IMR-90 (cell line): ENCODE data around the gene ZNHIT1. TPM values are rescaled to one million over a fixed set of nuclear protein-coding genes. Genes with fewer than 3 reads are reported as not detected.
A peak's percentile ranks its signal among the peaks of the same experiment; 100 is the strongest.

Experiments used
- ATAC-seq: fragments of 200-7000 bp; cut with Tn5 transposase; 2 replicates; pipeline ENCODE4 v1.9.1; 2020; ENCODE audit warnings: low read depth, mild to moderate bottlenecking, moderate library complexity
- BruUV-seq: library from RNA; stranded (reverse); fragments of 400-500 nt; replicated peaks from 2 replicates; lab custom pipeline; 2021; lab: Mats Ljungman, UMichigan
- CTCF ChIA-PET: fragments of 300-600 bp; formaldehyde crosslinking; extraction: SDS; loops from one replicate; lab custom pipeline; 2021; ENCODE audit warnings: antibody characterized with exemption; lab: Yijun Ruan, JAX
- POLR2A ChIA-PET: fragments of 300-600 bp; sonication (Branson Sonifier 250); formaldehyde crosslinking; loops from one replicate; lab custom pipeline; 2022; ENCODE audit warnings: antibody characterized with exemption; ENCODE audit not compliant: unreplicated experiment; lab: Charles Lee
- DNase-seq: peaks from one replicate; pipeline ENCODE4 v3.0.0; 2013
- H2AFZ ChIP-seq: replicated peaks from 2 replicates; pipeline ENCODE3; 2013; ENCODE audit warnings: low read length, mild to moderate bottlenecking; ENCODE audit not compliant: poor library complexity
- H2AK5ac ChIP-seq: 2 replicates; pipeline ENCODE4 v1.6.1; 2013; ENCODE audit warnings: low read depth, low read length, inconsistent platforms
- H2AK9ac ChIP-seq: replicated peaks from 2 replicates; pipeline ENCODE3; 2013; ENCODE audit warnings: mild to moderate bottlenecking, low read depth, low read length, moderate library complexity; ENCODE audit not compliant: poor library complexity
- H2BK120ac ChIP-seq: 2 replicates; pipeline ENCODE4 v1.6.1; 2013; ENCODE audit warnings: low read depth, low read length, inconsistent platforms
- H2BK15ac ChIP-seq: 3 replicates; pipeline ENCODE4 v1.6.1; 2013; ENCODE audit warnings: low read depth, low read length, inconsistent platforms
- H2BK20ac ChIP-seq: 2 replicates; pipeline ENCODE4 v1.6.1; 2013; ENCODE audit warnings: low read depth, mild to moderate bottlenecking, inconsistent platforms, low read length, moderate library complexity
- H2BK5ac ChIP-seq: 2 replicates; pipeline ENCODE4 v1.6.1; 2013; ENCODE audit warnings: mild to moderate bottlenecking, low read depth, low read length, inconsistent platforms; ENCODE audit not compliant: poor library complexity, severe bottlenecking
- H3K14ac ChIP-seq: replicated peaks from 2 replicates; pipeline ENCODE4 v1.6.1; 2013; ENCODE audit warnings: low read depth, low read length, inconsistent platforms
- H3K18ac ChIP-seq: 2 replicates; pipeline ENCODE4 v1.6.1; 2013; ENCODE audit warnings: low read depth, low read length, control low read depth
- H3K23ac ChIP-seq: 2 replicates; pipeline ENCODE4 v1.6.1; 2013; ENCODE audit warnings: low read depth, low read length, inconsistent platforms
- H3K27ac ChIP-seq: 2 replicates; pipeline ENCODE4 v1.5.1; 2013; ENCODE audit warnings: mild to moderate bottlenecking, control low read depth, low read length; ENCODE audit not compliant: insufficient read depth
- H3K27me3 ChIP-seq: 2 replicates; pipeline ENCODE4 v1.6.1; 2013; ENCODE audit warnings: low read length; ENCODE audit not compliant: control insufficient read depth, insufficient read depth
- H3K36me3 ChIP-seq: 2 replicates; pipeline ENCODE4 v1.6.1; 2013; ENCODE audit warnings: low read length, mixed read lengths; ENCODE audit not compliant: control insufficient read depth, insufficient read depth
- H3K4ac ChIP-seq: 2 replicates; pipeline ENCODE4 v1.6.1; 2013; ENCODE audit warnings: low read depth, low read length, inconsistent platforms
- H3K4me1 ChIP-seq: 2 replicates; pipeline ENCODE4 v1.6.1; 2013; ENCODE audit warnings: low read length, mixed read lengths; ENCODE audit not compliant: control insufficient read depth, insufficient read depth
- H3K4me2 ChIP-seq: 2 replicates; pipeline ENCODE4 v1.6.1; 2013; ENCODE audit warnings: low read depth, mild to moderate bottlenecking, control low read depth, low read length, moderate library complexity
- H3K4me3 ChIP-seq: 2 replicates; pipeline ENCODE4 v1.5.1; 2013; ENCODE audit warnings: low read depth, mild to moderate bottlenecking, control low read depth, low read length, moderate library complexity; ENCODE audit not compliant: insufficient read depth
- H3K56ac ChIP-seq: 2 replicates; pipeline ENCODE4 v1.6.1; 2013; ENCODE audit warnings: low read length, inconsistent platforms; ENCODE audit not compliant: insufficient read depth; ENCODE audit errors: extremely low read depth
- H3K79me1 ChIP-seq, 2 experiments: 2 replicates each; pipeline ENCODE4 v1.6.1; 2013; ENCODE audit warnings: low read length in 2 of 2, inconsistent platforms in 1 of 2, low read depth in 1 of 2
- H3K9ac ChIP-seq: 2 replicates; pipeline ENCODE4 v1.6.1; 2013; ENCODE audit warnings: low read depth, low read length, control low read depth
- H3K9me1 ChIP-seq: 2 replicates; pipeline ENCODE4 v1.6.1; 2013; ENCODE audit warnings: low read length, inconsistent platforms; ENCODE audit not compliant: insufficient read depth
- H3K9me3 ChIP-seq: 2 replicates; pipeline ENCODE4 v1.6.1; 2013; ENCODE audit warnings: low read length; ENCODE audit not compliant: control insufficient read depth, insufficient read depth
- H4K20me1 ChIP-seq: 2 replicates; pipeline ENCODE4 v1.6.1; 2013; ENCODE audit warnings: low read length, inconsistent platforms; ENCODE audit not compliant: insufficient read depth
- H4K5ac ChIP-seq: 2 replicates; pipeline ENCODE4 v1.6.1; 2013; ENCODE audit warnings: mild to moderate bottlenecking, low read depth, low read length, control low read depth
- H4K8ac ChIP-seq, 2 experiments: 2 replicates each; pipeline ENCODE4 v1.6.1; 2013; ENCODE audit warnings: low read depth in 2 of 2, low read length in 2 of 2, control low read depth in 1 of 2, inconsistent platforms in 1 of 2
- H4K91ac ChIP-seq: 2 replicates; pipeline ENCODE4 v1.6.1; 2013; ENCODE audit warnings: low read depth, low read length, inconsistent platforms; ENCODE audit not compliant: insufficient read depth
- BHLHE40 ChIP-seq: fragments of 150-350 bp; IDR thresholded peaks from 2 replicates; pipeline ENCODE4 v1.6.1; 2016; ENCODE audit warnings: mild to moderate bottlenecking, low read depth, low read length
- CEBPB ChIP-seq: IDR thresholded peaks from 2 replicates; pipeline ENCODE4 v1.6.1; 2012; ENCODE audit warnings: low read depth, low read length, improper control_type of control experiment
- CHD1 ChIP-seq: IDR thresholded peaks from 2 replicates; pipeline ENCODE4 v1.6.1; 2012; ENCODE audit warnings: low read depth, low read length, improper control_type of control experiment
- CTCF ChIP-seq: conservative IDR thresholded peaks from 2 replicates; pipeline ENCODE4 v1.5.1; 2012; ENCODE audit warnings: mild to moderate bottlenecking, low read depth, low read length, improper control_type of control experiment
- MAFK ChIP-seq: IDR thresholded peaks from 2 replicates; pipeline ENCODE4 v1.6.1; 2012; ENCODE audit warnings: low read depth, low read length, improper control_type of control experiment
- MAZ ChIP-seq: IDR thresholded peaks from 2 replicates; pipeline ENCODE4 v1.6.1; 2012; ENCODE audit warnings: low read depth, mild to moderate bottlenecking, low read length, improper control_type of control experiment, moderate library complexity, borderline replicate concordance
- MXI1 ChIP-seq: IDR thresholded peaks from 2 replicates; pipeline ENCODE4 v1.6.1; 2012; ENCODE audit warnings: low read depth, mild to moderate bottlenecking, low read length, moderate library complexity, borderline replicate concordance
- NFE2L2 ChIP-seq: fragments of 150-350 bp; IDR thresholded peaks from 2 replicates; pipeline ENCODE4 v1.6.1; 2016; ENCODE audit warnings: low read depth, mild to moderate bottlenecking, low read length
- POLR2A ChIP-seq: IDR thresholded peaks from 2 replicates; pipeline ENCODE4 v1.6.1; 2012; ENCODE audit warnings: mild to moderate bottlenecking, low read depth, low read length
- RAD21 ChIP-seq: IDR thresholded peaks from 2 replicates; pipeline ENCODE4 v1.6.1; 2012; ENCODE audit warnings: low read length, improper control_type of control experiment
- RCOR1 ChIP-seq: IDR thresholded peaks from 2 replicates; pipeline ENCODE4 v1.6.1; 2012; ENCODE audit warnings: mild to moderate bottlenecking, low read length, improper control_type of control experiment; ENCODE audit not compliant: insufficient replicate concordance
- RFX5 ChIP-seq: IDR thresholded peaks from 2 replicates; pipeline ENCODE4 v1.8.0; 2012; ENCODE audit warnings: low read depth, mild to moderate bottlenecking, low read length, moderate library complexity
- SMC3 ChIP-seq: fragments of 150-350 bp; IDR thresholded peaks from 2 replicates; pipeline ENCODE4 v1.6.1; 2016; ENCODE audit warnings: low read depth, mild to moderate bottlenecking, antibody characterized with exemption, low read length, moderate library complexity
- WGBS, 2 experiments: methylation state at CpG; one replicate each; pipeline versions ENCODE4 v1.1.5 to v1.1.7; 2013; ENCODE audit warnings: missing lambda C conversion rate in 2 of 2; ENCODE audit not compliant: insufficient read length in 1 of 2; ENCODE audit errors: extremely low coverage in 2 of 2; 5-methylcytosine and 5-hydroxymethylcytosine counted together
- dilution Hi-C: fragments of 300-500 bp; cut with HindIII; formaldehyde crosslinking; loops from one replicate; pipeline ENCODE4 v1.14.3; 2018; ENCODE audit warnings: low sequenced_read_pairs; ENCODE audit not compliant: unreplicated experiment
- in situ Hi-C: fragments of 300-500 bp; cut with MboI; formaldehyde crosslinking; loops from 3 replicates; pipeline ENCODE4 v1.14.3; 2019; ENCODE audit warnings: low sequenced_read_pairs, inconsistent platforms, mixed read lengths
- intact Hi-C: fragments of 100-400 bp; cut with micrococcal nuclease; formaldehyde crosslinking; loops from 2 replicates; pipeline ENCODE4 v1.10.0; 2022
- polyA plus RNA-seq, 3 experiments: library from polyadenylated mRNA; depleted of rRNA; stranded (reverse); fragments of >200 nt; gene quantifications; 2 replicates each; pipeline ENCODE4 v1.2.3, GENCODE V29; 2012; ENCODE audit warnings: low replicate concordance in 1 of 3
- total RNA-seq: library from RNA; depleted of rRNA; stranded (reverse); fragments of >200 nt; gene quantifications from 2 replicates; pipeline ENCODE4 v1.2.3, GENCODE V29; 2012
- TF ChIP-seq, protein P1 (sequence below): fragments of 150-350 bp; IDR thresholded peaks from 2 replicates; pipeline ENCODE4 v1.6.1; 2017; ENCODE audit warnings: mild to moderate bottlenecking, antibody characterized with exemption, low read length, low read depth

ZNHIT1 gene
- total and polyA plus RNA-seq, 2 of the 4 experiments (the other 2 are of a cell fraction): 31.7 to 47.1 TPM

- no TSS peak for BruUV-seq
- ChIA-PET CTCF (interaction anchor here (0.9 to 2.1 kb wide), 6 partner anchors 8 to 100 kb away, joined by 3 to 7 read pairs (median 5); partner anchors contain the start of genes PLOD3 and ZNHIT1), POLR2A (no interaction called here)
- H3K56ac ChIP-seq: peak overlapping the region; percentile 70
- peak overlapping the region; percentile 8; the same call in 1 of the 2 replicates for H3K18ac ChIP-seq
- peak overlapping the region; percentile 81; the same call in 1 of the 2 replicates for H2AK5ac ChIP-seq
- peak overlapping the region; percentile 63 for H2BK5ac ChIP-seq
- no peaks in the 10 kb centered on the region for H3K9me3 ChIP-seq
- 54% methylated on average over 10 of the region's 28 CpGs; no CpG with 5 or more reads in 1 of the 2 experiments for WGBS, 2 experiments
- H4K20me1 ChIP-seq: peaks cover 15% of the 10 kb centered on the region
- peak overlapping the region; percentile 78 for H3K23ac ChIP-seq
- ATAC-seq (no peak), DNase-seq (no peak)
- H2BK120ac ChIP-seq: no peak overlapping the region; the same call in 1 of the 2 replicates
- peak overlapping the region; percentile 74 for H4K5ac ChIP-seq
- no peaks in the 10 kb centered on the region for H3K9me1 ChIP-seq
- H3K4me1 ChIP-seq: peaks cover 5% of the 10 kb centered on the region; the same call in 1 of the 2 replicates
- intact Hi-C loops: loop anchor here (1.0 to 2.0 kb wide), 3 partner anchors 25 to 350 kb away; partner anchors contain the start of gene ZNHIT1
- peak overlapping the region; percentile 100 for H2AFZ ChIP-seq
- H4K91ac ChIP-seq: no peak overlapping the region
- no peak overlapping the region for H2BK20ac ChIP-seq
- in situ Hi-C loops: no loop called here
- no peaks in the 10 kb centered on the region for H3K27me3 ChIP-seq
- H2BK15ac ChIP-seq: no peak overlapping the region
- peak overlapping the region; percentile 89 for H2AK9ac ChIP-seq
- H3K4me2 ChIP-seq: peak overlapping the region; percentile 95
- H3K4me3 ChIP-seq: peak overlapping the region; percentile 73
- peak overlapping the region; percentile 76 for H3K4ac ChIP-seq
- peak overlapping the region; percentile 72 to 98 for H4K8ac ChIP-seq
- dilution Hi-C loops: no loop called here
- peak overlapping the region; percentile 73 for H3K27ac ChIP-seq
- H3K79me1 ChIP-seq: peaks cover 24 to 56% of the 10 kb centered on the region in 2 experiments
- H3K9ac ChIP-seq: peak overlapping the region; percentile 86
- H3K14ac ChIP-seq: peak overlapping the region; percentile 83
- H3K36me3 ChIP-seq: peaks cover 26% of the 10 kb centered on the region
- no peak for TF ChIP-seq POLR2A
- TF ChIP-seq RAD21: no peak; the same call in 1 of the 2 replicates
- TF ChIP-seq, protein P1, sequence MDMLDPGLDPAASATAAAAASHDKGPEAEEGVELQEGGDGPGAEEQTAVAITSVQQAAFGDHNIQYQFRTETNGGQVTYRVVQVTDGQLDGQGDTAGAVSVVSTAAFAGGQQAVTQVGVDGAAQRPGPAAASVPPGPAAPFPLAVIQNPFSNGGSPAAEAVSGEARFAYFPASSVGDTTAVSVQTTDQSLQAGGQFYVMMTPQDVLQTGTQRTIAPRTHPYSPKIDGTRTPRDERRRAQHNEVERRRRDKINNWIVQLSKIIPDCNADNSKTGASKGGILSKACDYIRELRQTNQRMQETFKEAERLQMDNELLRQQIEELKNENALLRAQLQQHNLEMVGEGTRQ: no peak
- TF ChIP-seq CEBPB: no peak
- no peak; the same call in 1 of the 2 replicates for TF ChIP-seq MAZ
- TF ChIP-seq BHLHE40: no peak
- no peak for TF ChIP-seq MAFK
- no peak for TF ChIP-seq CHD1
- TF ChIP-seq NFE2L2: no peak
- TF ChIP-seq MXI1: no peak
- no peak for TF ChIP-seq RFX5
- no peak for TF ChIP-seq RCOR1
- TF ChIP-seq SMC3: no peak
- TF ChIP-seq CTCF: no peak
Measured at GRCh38 chr7:101243646-101244374, 25.8 kb downstream of the ZNHIT1 start.
